ENCODE data around the gene PARP9. TPM values are rescaled to one million over a fixed set of nuclear protein-coding genes. Genes with fewer than 3 reads are reported as not detected.

PARP9 gene
- total and polyA plus RNA-seq, 2 of the 13 experiments (the other 11 are each of a cell fraction or from before 2014, with no cell fraction given): 6.5 to 10.6 TPM

DNA sequence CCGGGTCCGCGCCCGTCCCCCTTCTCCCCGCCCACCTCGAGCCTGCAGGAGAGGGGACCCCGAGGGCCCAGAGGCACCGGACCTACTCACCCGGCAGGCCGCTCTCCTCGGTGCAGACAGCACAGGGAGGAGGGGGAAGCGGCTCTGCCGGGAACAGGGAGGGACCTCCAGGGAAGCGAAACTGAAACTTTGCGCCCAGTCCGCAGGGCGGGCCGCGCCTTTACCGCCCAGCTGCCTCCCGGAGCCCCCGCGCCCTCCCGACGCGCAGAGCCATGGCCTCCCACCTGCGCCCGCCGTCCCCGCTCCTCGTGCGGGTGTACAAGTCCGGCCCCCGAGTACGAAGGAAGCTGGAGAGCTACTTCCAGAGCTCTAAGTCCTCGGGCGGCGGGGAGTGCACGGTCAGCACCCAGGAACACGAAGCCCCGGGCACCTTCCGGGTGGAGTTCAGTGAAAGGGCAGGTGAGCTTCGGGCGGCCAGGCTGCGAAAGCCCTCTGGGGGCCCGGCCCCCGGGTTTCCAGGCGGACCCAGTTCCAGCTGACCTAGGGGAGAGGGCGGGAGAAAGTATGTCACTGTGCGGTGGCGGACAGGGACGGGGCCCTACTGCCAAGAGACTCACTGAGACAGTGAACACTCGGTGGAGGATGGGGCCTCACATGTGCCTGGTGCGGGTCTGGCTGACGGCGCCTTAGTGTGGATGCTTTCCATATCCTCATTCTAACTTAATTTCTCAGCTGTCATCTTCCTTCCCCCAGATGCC is at the start of gene PARP9, which contains the start of gene DTX3L (continued):
- TF ChIP-seq PHF20 (CRISPR knock-in tag; IDR thresholded peaks at IDR 0.05) (peak; percentile 81), ZNF776 (CRISPR knock-in tag; IDR thresholded peaks at IDR 0.05) (peak; percentile 91; the same call in 1 of the 2 replicates), HIC2 (CRISPR knock-in tag; IDR thresholded peaks at IDR 0.05; ENCODE audit: low read depth) (0 out of 2 replicates have a peak, but pooled peaks have one; percentile 15), ZNF772 (CRISPR knock-in tag; IDR thresholded peaks at IDR 0.05) (peak; percentile 90), HNF4G (IDR thresholded peaks at IDR 0.05; ENCODE audit: borderline replicate concordance, low read depth, low read length) (no peak), HNF4G (CRISPR knock-in tag; IDR thresholded peaks at IDR 0.05; ENCODE audit: borderline replicate concordance, low read depth) (peak; percentile 71), GATAD1 (CRISPR knock-in tag; IDR thresholded peaks at IDR 0.05) (peak; percentile 41; the same call in 1 of the 2 replicates), RFX3 (CRISPR knock-in tag; IDR thresholded peaks at IDR 0.05) (no peak), ZNF383 (CRISPR knock-in tag; IDR thresholded peaks at IDR 0.05; ENCODE audit: borderline replicate concordance) (peak; percentile 72; the same call in 1 of the 2 replicates), ZNF180 (CRISPR knock-in tag; IDR thresholded peaks at IDR 0.05; ENCODE audit: borderline replicate concordance, low read depth) (no peak), SP140L (CRISPR knock-in tag; IDR thresholded peaks at IDR 0.05; ENCODE audit: borderline replicate concordance) (no peak), GZF1 (CRISPR knock-in tag; IDR thresholded peaks at IDR 0.05) (0 out of 2 replicates have a peak, but pooled peaks have one; percentile 52), PHF21A (CRISPR knock-in tag; IDR thresholded peaks at IDR 0.05) (no peak), FOXC1 (CRISPR knock-in tag; IDR thresholded peaks at IDR 0.05; ENCODE audit: borderline replicate concordance) (peak; percentile 60; the same call in 1 of the 2 replicates), ZNF770 (CRISPR knock-in tag; IDR thresholded peaks at IDR 0.05) (0 out of 2 replicates have a peak, but pooled peaks have one; percentile 56)
- TF ChIP-seq, protein P1, sequence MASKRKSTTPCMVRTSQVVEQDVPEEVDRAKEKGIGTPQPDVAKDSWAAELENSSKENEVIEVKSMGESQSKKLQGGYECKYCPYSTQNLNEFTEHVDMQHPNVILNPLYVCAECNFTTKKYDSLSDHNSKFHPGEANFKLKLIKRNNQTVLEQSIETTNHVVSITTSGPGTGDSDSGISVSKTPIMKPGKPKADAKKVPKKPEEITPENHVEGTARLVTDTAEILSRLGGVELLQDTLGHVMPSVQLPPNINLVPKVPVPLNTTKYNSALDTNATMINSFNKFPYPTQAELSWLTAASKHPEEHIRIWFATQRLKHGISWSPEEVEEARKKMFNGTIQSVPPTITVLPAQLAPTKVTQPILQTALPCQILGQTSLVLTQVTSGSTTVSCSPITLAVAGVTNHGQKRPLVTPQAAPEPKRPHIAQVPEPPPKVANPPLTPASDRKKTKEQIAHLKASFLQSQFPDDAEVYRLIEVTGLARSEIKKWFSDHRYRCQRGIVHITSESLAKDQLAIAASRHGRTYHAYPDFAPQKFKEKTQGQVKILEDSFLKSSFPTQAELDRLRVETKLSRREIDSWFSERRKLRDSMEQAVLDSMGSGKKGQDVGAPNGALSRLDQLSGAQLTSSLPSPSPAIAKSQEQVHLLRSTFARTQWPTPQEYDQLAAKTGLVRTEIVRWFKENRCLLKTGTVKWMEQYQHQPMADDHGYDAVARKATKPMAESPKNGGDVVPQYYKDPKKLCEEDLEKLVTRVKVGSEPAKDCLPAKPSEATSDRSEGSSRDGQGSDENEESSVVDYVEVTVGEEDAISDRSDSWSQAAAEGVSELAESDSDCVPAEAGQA (IDR thresholded peaks at IDR 0.05; ENCODE audit: low read depth): no peak
- TF ChIP-seq, protein P1 (CRISPR knock-in tag; IDR thresholded peaks at IDR 0.05; ENCODE audit: borderline replicate concordance): no peak
- TF ChIP-seq, protein P2, sequence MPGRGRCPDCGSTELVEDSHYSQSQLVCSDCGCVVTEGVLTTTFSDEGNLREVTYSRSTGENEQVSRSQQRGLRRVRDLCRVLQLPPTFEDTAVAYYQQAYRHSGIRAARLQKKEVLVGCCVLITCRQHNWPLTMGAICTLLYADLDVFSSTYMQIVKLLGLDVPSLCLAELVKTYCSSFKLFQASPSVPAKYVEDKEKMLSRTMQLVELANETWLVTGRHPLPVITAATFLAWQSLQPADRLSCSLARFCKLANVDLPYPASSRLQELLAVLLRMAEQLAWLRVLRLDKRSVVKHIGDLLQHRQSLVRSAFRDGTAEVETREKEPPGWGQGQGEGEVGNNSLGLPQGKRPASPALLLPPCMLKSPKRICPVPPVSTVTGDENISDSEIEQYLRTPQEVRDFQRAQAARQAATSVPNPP (CRISPR knock-in tag; IDR thresholded peaks at IDR 0.05): no peak
